D721Med (cell line): ENCODE data around the gene APOL2.

Source experiments
- DNase-seq: peaks from one replicate; pipeline ENCODE4 v3.0.0; 2011; ENCODE audit warnings: low spot score; ENCODE audit not compliant: insufficient read length
- FAIRE-seq: peaks from 2 replicates; lab custom pipeline; 2011; peaks lifted over from hg19 to GRCh38; lab: Jason Lieb, UNC
- CTCF ChIP-seq: IDR thresholded peaks from 2 replicates; pipeline ENCODE4 v1.5.1; 2012; ENCODE audit warnings: mild to moderate bottlenecking, control low read depth; ENCODE audit not compliant: insufficient read depth; ENCODE audit errors: missing control alignments

The APOL2 gene

DNA sequence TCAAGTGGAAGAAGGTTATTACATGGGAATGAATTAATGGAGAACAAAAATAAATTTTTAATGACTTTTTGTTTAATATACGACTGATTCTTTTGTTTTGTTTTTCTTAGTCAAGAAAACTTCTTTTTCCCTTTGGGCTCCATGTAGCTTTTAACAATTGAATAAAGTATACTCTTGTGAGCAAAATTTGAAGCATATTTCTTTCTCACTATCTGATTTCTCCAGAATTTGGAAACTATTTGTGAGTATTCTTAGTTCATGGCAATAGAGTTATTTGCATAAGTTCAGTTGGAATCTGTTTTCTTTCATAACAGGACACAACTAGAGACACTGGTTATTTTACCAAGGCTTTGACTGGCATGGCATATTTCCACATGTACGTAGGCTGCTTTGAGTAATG lies 9.8 kb upstream of the APOL2 start:
- TF ChIP-seq CTCF = no peak
- no peak for FAIRE-seq

GRCh38 chr22:36247955-36248354 lies 8.6 kb upstream of the APOL2 start:
- FAIRE-seq (no peak), DNase-seq (no peak)
- TF ChIP-seq CTCF = no peak

More for the DNA sequence above, 9.8 kb upstream of the APOL2 start:
- no peak for DNase-seq

GRCh38 chr22:36246718-36247117 lies 7.4 kb upstream of the APOL2 start:
- FAIRE-seq (no peak), DNase-seq (no peak)
- no peak for TF ChIP-seq CTCF

GRCh38 chr22:36245805-36246356 lies 6.6 kb upstream of the APOL2 start:
- no peak for FAIRE-seq
- no peak for TF ChIP-seq CTCF
- no peak for DNase-seq

GRCh38 chr22:36244522-36245391 lies 5.4 kb upstream of the APOL2 start:
- DNase-seq (no peak), FAIRE-seq (no peak)
- TF ChIP-seq CTCF = no peak

GRCh38 chr22:36243986-36244385 lies 4.7 kb upstream of the APOL2 start:
- FAIRE-seq = no peak
- TF ChIP-seq CTCF = no peak
- no peak for DNase-seq

DNA sequence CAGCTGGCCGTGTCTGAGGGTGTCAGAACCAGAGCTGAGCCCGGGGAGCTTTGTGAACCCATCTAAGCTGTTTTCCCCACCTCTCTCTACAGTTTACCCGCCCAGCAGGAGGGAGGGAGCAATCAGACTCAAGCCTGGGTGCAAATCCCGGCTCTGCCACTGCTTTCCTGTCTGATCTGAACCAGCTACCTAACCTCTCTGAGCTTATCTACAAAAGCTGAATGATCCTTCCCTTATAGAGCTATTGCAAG lies 252 bp downstream of the APOL2 start:
- DNase-seq (no peak), FAIRE-seq (no peak)
- TF ChIP-seq CTCF = no peak
